Astrocyte of the cerebellum (primary cell): ENCODE measurements around the gene FANCM.

Source experiments
- DNase-seq: peaks from one replicate; pipeline ENCODE4 v3.0.0-alpha.2; 2011; ENCODE audit warnings: low read depth
- H3K4me3 ChIP-seq: 2 replicates; pipeline ENCODE4 v1.5.1; 2011; ENCODE audit warnings: mild to moderate bottlenecking, low read depth, low read length, moderate library complexity
- CTCF ChIP-seq: IDR thresholded peaks from 2 replicates; pipeline ENCODE4 v1.5.1; 2012; ENCODE audit warnings: low read length, low read depth, moderate library complexity, mild to moderate bottlenecking; ENCODE audit errors: missing control alignments
- in situ Hi-C: cut with HindIII; loops from 2 replicates; pipeline ENCODE4 v1.10.0; 2017; ENCODE audit warnings: low sequenced_read_pairs

The FANCM gene

GRCh38 chr14:45156067-45156466 lies 20.3 kb downstream of the FANCM start:
- peak; percentile 17 for TF ChIP-seq CTCF
- H3K4me3 ChIP-seq = no peak overlapping the region
- DNase-seq = no peak
- in situ Hi-C loops = no loop called here

GRCh38 chr14:45169906-45170305 lies 34.2 kb downstream of the FANCM start:
- no peak for TF ChIP-seq CTCF
- H3K4me3 ChIP-seq = no peak overlapping the region
- no peak for DNase-seq
- in situ Hi-C loops = no loop called here

- in situ Hi-C loops = no loop called here
- H3K4me3 ChIP-seq = no peak overlapping the region
- TF ChIP-seq CTCF = no peak
- DNase-seq = no peak
Observed at GRCh38 chr14:45177076-45177475, 41.3 kb downstream of the FANCM start.

GRCh38 chr14:45181329-45181728 lies 45.6 kb downstream of the FANCM start:
- no peak for DNase-seq
- H3K4me3 ChIP-seq = no peak overlapping the region
- no peak for TF ChIP-seq CTCF
- in situ Hi-C loops = no loop called here

- H3K4me3 ChIP-seq = no peak overlapping the region
- in situ Hi-C loops = no loop called here
- DNase-seq = no peak
- no peak for TF ChIP-seq CTCF
Observed at GRCh38 chr14:45181806-45182205, 46.1 kb downstream of the FANCM start.

GRCh38 chr14:45185100-45185814 lies 49.5 kb downstream of the FANCM start:
- no peak for TF ChIP-seq CTCF
- in situ Hi-C loops = no loop called here
- no peak overlapping the region for H3K4me3 ChIP-seq
- DNase-seq = no peak

- no peak for TF ChIP-seq CTCF
- in situ Hi-C loops = no loop called here
- no peak for DNase-seq
- no peak overlapping the region for H3K4me3 ChIP-seq
Observed at GRCh38 chr14:45194964-45195363, 59.2 kb downstream of the FANCM start.
